RWPE2 (cell line): Measurements from ENCODE around the gene MLST8.

Experiments
- ATAC-seq: fragments of 200-7000 bp; cut with Tn5 transposase; 3 replicates; pipeline ENCODE4 v1.9.1; 2021; ENCODE audit warnings: low read depth
- DNase-seq: peaks from one replicate; pipeline ENCODE4 v3.0.0-alpha.2; 2020; ENCODE audit warnings: low spot score
- H3K27ac ChIP-seq: fragments of 450-650 bp; 2 replicates; pipeline ENCODE4 v1.5.1; 2017; ENCODE audit warnings: mild to moderate bottlenecking; ENCODE audit not compliant: poor library complexity, severe bottlenecking
- H3K27me3 ChIP-seq: fragments of 250-450 bp; sonication (Bioruptor Pico); 2 replicates; pipeline ENCODE4 v1.5.1; 2021; ENCODE audit warnings: mild to moderate bottlenecking, moderate library complexity; ENCODE audit not compliant: insufficient read depth, poor library complexity, severe bottlenecking
- H3K36me3 ChIP-seq: fragments of 250-450 bp; sonication (Bioruptor Pico); 2 replicates; pipeline ENCODE4 v1.5.1; 2020; ENCODE audit warnings: low read depth, mild to moderate bottlenecking, moderate library complexity
- H3K4me1 ChIP-seq: fragments of 250-450 bp; sonication (Bioruptor Pico); 2 replicates; pipeline ENCODE4 v1.5.1; 2021; ENCODE audit warnings: mild to moderate bottlenecking, moderate library complexity; ENCODE audit not compliant: insufficient read depth, poor library complexity, severe bottlenecking
- H3K4me3 ChIP-seq: fragments of 250-450 bp; sonication (Bioruptor Pico); 2 replicates; pipeline ENCODE4 v1.5.1; 2021; ENCODE audit warnings: mild to moderate bottlenecking, moderate library complexity; ENCODE audit not compliant: severe bottlenecking
- H3K9me3 ChIP-seq: fragments of 250-450 bp; sonication (Bioruptor Pico); 2 replicates; pipeline ENCODE4 v1.5.1; 2021; ENCODE audit warnings: mild to moderate bottlenecking, moderate library complexity; ENCODE audit not compliant: severe bottlenecking
- CTCF ChIP-seq: fragments of 450-650 bp; IDR thresholded peaks from one replicate; pipeline ENCODE4 v1.5.1; 2017; ENCODE audit warnings: mild to moderate bottlenecking, moderate library complexity; ENCODE audit not compliant: poor library complexity, severe bottlenecking

MLST8 gene

GRCh38 chr16:2184962-2185361, 20.3 kb upstream of the MLST8 start:
- Histone ChIP-seq H3K4me1 (no peaks in the 10 kb centered on the region), H3K36me3 (no peaks in the 10 kb centered on the region), H3K27ac (no peak overlapping the region), H3K27me3 (no peaks in the 10 kb centered on the region), H3K9me3 (no peaks in the 10 kb centered on the region), H3K4me3 (no peak overlapping the region)
- no peak for DNase-seq
- TF ChIP-seq CTCF, result no peak
- no peak for ATAC-seq

GRCh38 chr16:2186064-2186463, 19.2 kb upstream of the MLST8 start:
- no peaks in the 10 kb centered on the region for H3K27me3 ChIP-seq
- no peak overlapping the region for H3K4me3 ChIP-seq
- no peak overlapping the region for H3K27ac ChIP-seq
- ATAC-seq, result no peak
- no peaks in the 10 kb centered on the region for H3K9me3 ChIP-seq
- TF ChIP-seq CTCF, result no peak
- no peak for DNase-seq
- no peaks in the 10 kb centered on the region for H3K36me3 ChIP-seq
- no peaks in the 10 kb centered on the region for H3K4me1 ChIP-seq

GRCh38 chr16:2186505-2186904, 18.7 kb upstream of the MLST8 start:
- H3K36me3 ChIP-seq, result no peaks in the 10 kb centered on the region
- H3K4me1 ChIP-seq, result no peaks in the 10 kb centered on the region
- no peak for TF ChIP-seq CTCF
- no peak overlapping the region for H3K27ac ChIP-seq
- no peaks in the 10 kb centered on the region for H3K27me3 ChIP-seq
- no peaks in the 10 kb centered on the region for H3K9me3 ChIP-seq
- H3K4me3 ChIP-seq, result no peak overlapping the region
- no peak for ATAC-seq
- no peak for DNase-seq

- Histone ChIP-seq H3K27me3 (no peaks in the 10 kb centered on the region), H3K27ac (no peak overlapping the region), H3K36me3 (no peaks in the 10 kb centered on the region), H3K9me3 (no peaks in the 10 kb centered on the region), H3K4me3 (no peak overlapping the region), H3K4me1 (no peaks in the 10 kb centered on the region)
- DNase-seq (no peak), ATAC-seq (no peak)
- no peak for TF ChIP-seq CTCF
Observed at GRCh38 chr16:2187212-2187611, 18.0 kb upstream of the MLST8 start.

GRCh38 chr16:2188395-2188794, 16.9 kb upstream of the MLST8 start:
- ATAC-seq, result no peak
- no peaks in the 10 kb centered on the region for H3K9me3 ChIP-seq
- H3K27ac ChIP-seq, result no peak overlapping the region
- TF ChIP-seq CTCF, result no peak
- H3K36me3 ChIP-seq, result no peaks in the 10 kb centered on the region
- DNase-seq, result no peak
- H3K27me3 ChIP-seq, result no peaks in the 10 kb centered on the region
- no peaks in the 10 kb centered on the region for H3K4me1 ChIP-seq
- H3K4me3 ChIP-seq, result no peak overlapping the region
